GM12865 (cell line): Measurements from ENCODE around the gene ERGIC1.

Experiments used
- DNase-seq: peaks from one replicate; pipeline ENCODE4 v3.0.0; 2010; ENCODE audit warnings: low read depth
- H3K4me3 ChIP-seq: 2 replicates; pipeline ENCODE4 v1.5.1; 2011; ENCODE audit warnings: mild to moderate bottlenecking, low read depth, low read length, control low read depth
- CTCF ChIP-seq: IDR thresholded peaks from 2 replicates; pipeline ENCODE4 v1.5.1; 2011; ENCODE audit warnings: low read length, control low read depth, low read depth, inconsistent platforms; ENCODE audit not compliant: insufficient read depth; ENCODE audit errors: missing control alignments

The ERGIC1 gene

GRCh38 chr5:172874647-172875504 is 40.8 kb downstream of the ERGIC1 start:
- H3K4me3 ChIP-seq = no peak overlapping the region
- no peak for TF ChIP-seq CTCF

GRCh38 chr5:172875505-172876279 is 41.6 kb downstream of the ERGIC1 start:
- no peak for DNase-seq
- no peak for TF ChIP-seq CTCF

More at GRCh38 chr5:172874647-172875504, 40.8 kb downstream of the ERGIC1 start:
- DNase-seq = no peak

GRCh38 chr5:172876578-172876977 is 42.5 kb downstream of the ERGIC1 start:
- no peak for DNase-seq
- no peak overlapping the region for H3K4me3 ChIP-seq
- TF ChIP-seq CTCF = no peak

More at GRCh38 chr5:172875505-172876279, 41.6 kb downstream of the ERGIC1 start:
- H3K4me3 ChIP-seq = no peak overlapping the region

GRCh38 chr5:172877466-172878260 is 43.6 kb downstream of the ERGIC1 start:
- TF ChIP-seq CTCF = no peak
- DNase-seq = no peak
- no peak overlapping the region for H3K4me3 ChIP-seq

GRCh38 chr5:172878585-172878932 is 44.5 kb downstream of the ERGIC1 start:
- H3K4me3 ChIP-seq = no peak overlapping the region
- DNase-seq = no peak
- no peak for TF ChIP-seq CTCF

GRCh38 chr5:172878933-172879752 is 45.1 kb downstream of the ERGIC1 start:
- H3K4me3 ChIP-seq = no peak overlapping the region
- no peak for TF ChIP-seq CTCF
- DNase-seq = no peak
